ENCODE data around the gene RPL13. TPM values are rescaled to one million over a fixed set of nuclear protein-coding genes. Genes with fewer than 3 reads are reported as not detected.

RPL13 gene
- polyA plus RNA-seq, 1 donor from 2014 or later = 2,685 TPM

GRCh38 chr16:89553733-89554132 lies 6.7 kb upstream of the RPL13 start:
- H3K4me3 ChIP-seq (ENCODE audit: low read length) = no peak overlapping the region
- no peak overlapping the region for H3K27ac ChIP-seq (ENCODE audit: low read length)
- H3K9me3 ChIP-seq (ENCODE audit: low read length) = no peaks in the 10 kb centered on the region
- no peak overlapping the region for H3K9ac ChIP-seq (ENCODE audit: low read length)
- H3K9me2 ChIP-seq (ENCODE audit: insufficient read depth, low read length) = no peaks in the 10 kb centered on the region
- H2AFZ ChIP-seq (ENCODE audit: low read depth, low read length) = no peak overlapping the region
- H3K36me3 ChIP-seq (ENCODE audit: insufficient read depth, low read length) = no peaks in the 10 kb centered on the region
- TF ChIP-seq REST (IDR thresholded peaks at IDR 0.05; ENCODE audit: borderline replicate concordance) (no peak), CTCF (IDR thresholded peaks at IDR 0.05; ENCODE audit: poor library complexity, severe bottlenecking) (no peak), SMC3 (conservative IDR thresholded peaks at IDR 0.05; ENCODE audit: poor library complexity) (no peak), TAF1 (IDR thresholded peaks at IDR 0.05; ENCODE audit: low read depth) (no peak), RAD21 (conservative IDR thresholded peaks at IDR 0.05) (no peak), EP300 (conservative IDR thresholded peaks at IDR 0.05; ENCODE audit: poor library complexity, severe bottlenecking) (no peak), EZH2 (IDR thresholded peaks at IDR 0.05; ENCODE audit: borderline replicate concordance, insufficient read depth, low read length, poor library complexity, severe bottlenecking) (no peak), POLR2AphosphoS5 (IDR thresholded peaks at IDR 0.05) (no peak)
- H3K27me3 ChIP-seq (ENCODE audit: insufficient read depth, low read depth, low read length) = no peaks in the 10 kb centered on the region
- H3K79me2 ChIP-seq (replicated peaks; ENCODE audit: insufficient read depth, low read length) = no peaks in the 10 kb centered on the region
- no peak overlapping the region for H3K4me2 ChIP-seq (ENCODE audit: low read length)
- H4K20me1 ChIP-seq (ENCODE audit: insufficient read depth) = no peaks in the 10 kb centered on the region
- H3F3A ChIP-seq (ENCODE audit: insufficient read depth, low read length, poor library complexity, severe bottlenecking) = no peaks in the 10 kb centered on the region

- Histone ChIP-seq H3K79me2 (replicated peaks; ENCODE audit: insufficient read depth, low read length) (no peaks in the 10 kb centered on the region), H3K27ac (ENCODE audit: low read length) (no peak overlapping the region), H3K36me3 (ENCODE audit: insufficient read depth, low read length) (no peaks in the 10 kb centered on the region), H3K27me3 (ENCODE audit: insufficient read depth, low read depth, low read length) (no peaks in the 10 kb centered on the region), H3K9ac (ENCODE audit: low read length) (no peak overlapping the region), H3K9me3 (ENCODE audit: low read length) (no peaks in the 10 kb centered on the region), H3K4me2 (ENCODE audit: low read length) (no peak overlapping the region), H4K20me1 (ENCODE audit: insufficient read depth) (no peaks in the 10 kb centered on the region), H3K4me3 (ENCODE audit: low read length) (no peak overlapping the region), H3F3A (ENCODE audit: insufficient read depth, low read length, poor library complexity, severe bottlenecking) (no peaks in the 10 kb centered on the region), H2AFZ (ENCODE audit: low read depth, low read length) (no peak overlapping the region), H3K9me2 (ENCODE audit: insufficient read depth, low read length) (no peaks in the 10 kb centered on the region)
- TF ChIP-seq REST (IDR thresholded peaks at IDR 0.05; ENCODE audit: borderline replicate concordance) (no peak), CTCF (IDR thresholded peaks at IDR 0.05; ENCODE audit: poor library complexity, severe bottlenecking) (no peak), EZH2 (IDR thresholded peaks at IDR 0.05; ENCODE audit: borderline replicate concordance, insufficient read depth, low read length, poor library complexity, severe bottlenecking) (no peak), SMC3 (conservative IDR thresholded peaks at IDR 0.05; ENCODE audit: poor library complexity) (no peak), MXI1 (conservative IDR thresholded peaks at IDR 0.05; ENCODE audit: poor library complexity, severe bottlenecking) (no peak), EP300 (conservative IDR thresholded peaks at IDR 0.05; ENCODE audit: poor library complexity, severe bottlenecking) (no peak), POLR2AphosphoS5 (IDR thresholded peaks at IDR 0.05) (no peak), TAF1 (IDR thresholded peaks at IDR 0.05; ENCODE audit: low read depth) (no peak), RAD21 (conservative IDR thresholded peaks at IDR 0.05) (no peak)
Measured at GRCh38 chr16:89554343-89554742, 6.1 kb upstream of the RPL13 start.

All from neural cell (in vitro differentiated cells).